ENCODE measurements around the gene FNDC3B.

Gene FNDC3B

DNA sequence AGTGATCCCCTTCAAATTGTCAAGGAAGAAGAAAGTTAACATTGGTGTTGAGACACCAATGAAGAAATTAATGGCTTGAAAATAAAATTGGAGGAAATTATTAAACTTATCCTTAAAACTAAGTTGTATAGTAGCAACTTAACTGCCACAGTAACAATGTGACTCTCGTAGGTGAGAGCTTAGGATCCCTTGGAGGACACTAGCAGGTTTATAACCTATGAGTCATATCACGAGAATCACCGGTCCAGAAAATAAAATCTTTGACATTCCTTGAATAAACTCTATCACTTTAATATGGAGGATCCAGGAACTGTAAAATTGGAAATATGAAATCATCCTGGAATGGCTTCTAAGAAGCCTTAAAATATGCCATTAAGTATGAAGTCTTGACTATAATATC, 406.8 kb downstream of the FNDC3B start:
- Histone ChIP-seq H4K20me1 (ENCODE audit: insufficient read depth, low read length) (no peaks in the 10 kb centered on the region), H3K79me2 (ENCODE audit: insufficient read depth, low read length) (no peaks in the 10 kb centered on the region), H2AFZ (ENCODE audit: low read length) (no peak overlapping the region), H3K27ac (ENCODE audit: low read depth, low read length, poor library complexity, severe bottlenecking) (no peak overlapping the region), H3F3A (ENCODE audit: insufficient read depth, low read length) (no peaks in the 10 kb centered on the region), H3K9me2 (ENCODE audit: low read depth, low read length) (no peaks in the 10 kb centered on the region; the same call in 1 of the 2 replicates), H3K4me1 (ENCODE audit: insufficient read depth, low read length, severe bottlenecking) (no peaks in the 10 kb centered on the region), H3K4me2 (ENCODE audit: low read length) (no peak overlapping the region), H3K4me3 (ENCODE audit: low read depth, low read length, poor library complexity, severe bottlenecking) (no peak overlapping the region), H3K9ac (ENCODE audit: low read length) (no peak overlapping the region), H3K9me3 (ENCODE audit: low read length) (no peaks in the 10 kb centered on the region), H3K27me3 (ENCODE audit: insufficient read depth, low read length) (no peaks in the 10 kb centered on the region), H3K36me3 (ENCODE audit: insufficient read depth, low read length) (no peaks in the 10 kb centered on the region)
- TF ChIP-seq EZH2 (IDR thresholded peaks at IDR 0.05; ENCODE audit: borderline replicate concordance, low read length) (no peak), CTCF (IDR thresholded peaks at IDR 0.05; ENCODE audit: low read length) (no peak)

DNA sequence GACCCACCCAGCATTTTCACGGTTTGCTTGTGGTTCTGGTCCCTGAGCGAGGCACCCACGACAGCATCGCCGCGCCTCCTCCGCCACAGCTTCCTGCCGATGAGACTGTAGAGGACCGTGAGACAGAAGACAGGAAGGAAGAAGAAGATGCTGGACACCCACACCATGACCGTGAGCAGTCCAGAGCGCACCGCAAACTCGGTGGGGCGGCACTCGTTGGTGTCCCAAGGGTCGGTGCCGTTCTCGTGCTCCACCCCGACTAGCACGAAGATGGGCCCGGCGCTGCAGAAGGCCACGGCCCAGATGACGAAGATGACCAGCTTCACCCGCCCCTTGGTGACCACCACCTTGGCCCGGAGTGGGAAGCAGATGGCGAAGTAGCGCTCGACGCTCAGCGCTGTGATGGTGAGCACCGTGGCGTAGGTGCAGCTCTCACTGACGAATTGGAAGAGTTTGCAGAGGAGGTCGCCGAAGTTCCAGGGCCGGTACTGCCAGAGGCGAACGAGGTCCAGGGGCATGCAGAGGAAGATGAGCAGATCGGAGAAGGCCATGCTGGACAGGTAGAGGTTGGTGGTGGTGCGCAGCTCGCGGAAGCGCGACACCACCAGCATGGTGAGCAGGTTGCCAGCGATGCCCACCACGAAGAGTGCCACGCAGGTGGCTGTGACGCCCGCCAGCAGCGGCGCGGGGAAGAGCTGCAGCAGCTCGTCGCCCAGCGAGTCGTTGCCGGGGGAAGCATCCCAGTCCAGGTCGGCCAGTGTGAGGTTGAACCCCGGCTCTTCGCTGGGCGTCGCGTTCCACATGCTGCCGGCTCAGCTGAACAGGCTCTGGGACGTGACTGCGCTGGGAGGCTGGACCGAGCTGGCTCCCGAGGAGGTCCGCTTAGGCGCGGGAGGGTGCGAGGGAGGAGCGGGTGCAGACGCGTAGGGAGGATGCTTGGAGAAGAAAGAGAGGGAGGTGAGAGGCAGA, 408.5 kb downstream of the FNDC3B start, which contains the start of gene GHSR:
TSS of gene GHSR (minus strand) at position 846 of the 969 bp plus-strand sequence. CDS start at position 803, 43 bp downstream.
- Histone ChIP-seq H3K27me3 (ENCODE audit: insufficient read depth, low read length) (no peaks in the 10 kb centered on the region), H3K9me2 (ENCODE audit: low read depth, low read length) (no peaks in the 10 kb centered on the region; the same call in 1 of the 2 replicates), H3K4me1 (ENCODE audit: insufficient read depth, low read length, severe bottlenecking) (no peaks in the 10 kb centered on the region), H3K4me2 (ENCODE audit: low read length) (no peak within 1 kb of the TSS), H2AFZ (ENCODE audit: low read length) (no peak within 1 kb of the TSS), H3F3A (ENCODE audit: insufficient read depth, low read length) (no peaks in the 10 kb centered on the region), H3K4me3 (ENCODE audit: low read depth, low read length, poor library complexity, severe bottlenecking) (no peak within 1 kb of the TSS), H3K9me3 (ENCODE audit: low read length) (no peaks in the 10 kb centered on the region), H3K36me3 (ENCODE audit: insufficient read depth, low read length) (no peaks in the 10 kb centered on the region), H3K9ac (ENCODE audit: low read length) (no peak within 1 kb of the TSS), H3K79me2 (ENCODE audit: insufficient read depth, low read length) (no peaks in the 10 kb centered on the region), H3K27ac (ENCODE audit: low read depth, low read length, poor library complexity, severe bottlenecking) (no peak within 1 kb of the TSS), H4K20me1 (ENCODE audit: insufficient read depth, low read length) (no peaks in the 10 kb centered on the region)
- TF ChIP-seq EZH2 (IDR thresholded peaks at IDR 0.05; ENCODE audit: borderline replicate concordance, low read length) (no peak), CTCF (IDR thresholded peaks at IDR 0.05; ENCODE audit: low read length) (no peak)

- no peaks in the 10 kb centered on the region for H3K36me3 ChIP-seq (ENCODE audit: insufficient read depth, low read length)
- no peak overlapping the region for H3K4me3 ChIP-seq (ENCODE audit: low read depth, low read length, poor library complexity, severe bottlenecking)
- TF ChIP-seq EZH2 (IDR thresholded peaks at IDR 0.05; ENCODE audit: borderline replicate concordance, low read length): no peak
- no peak for TF ChIP-seq CTCF (IDR thresholded peaks at IDR 0.05; ENCODE audit: low read length)
- no peaks in the 10 kb centered on the region for H3K9me3 ChIP-seq (ENCODE audit: low read length)
- no peaks in the 10 kb centered on the region for H3K27me3 ChIP-seq (ENCODE audit: insufficient read depth, low read length)
- H3K27ac ChIP-seq (ENCODE audit: low read depth, low read length, poor library complexity, severe bottlenecking): no peak overlapping the region
- no peaks in the 10 kb centered on the region for H4K20me1 ChIP-seq (ENCODE audit: insufficient read depth, low read length)
- no peaks in the 10 kb centered on the region for H3F3A ChIP-seq (ENCODE audit: insufficient read depth, low read length)
- no peak overlapping the region for H3K4me2 ChIP-seq (ENCODE audit: low read length)
- no peaks in the 10 kb centered on the region for H3K79me2 ChIP-seq (ENCODE audit: insufficient read depth, low read length)
- H3K9ac ChIP-seq (ENCODE audit: low read length): no peak overlapping the region
- H3K9me2 ChIP-seq (ENCODE audit: low read depth, low read length): no peaks in the 10 kb centered on the region; the same call in 1 of the 2 replicates
- no peak overlapping the region for H2AFZ ChIP-seq (ENCODE audit: low read length)
- no peaks in the 10 kb centered on the region for H3K4me1 ChIP-seq (ENCODE audit: insufficient read depth, low read length, severe bottlenecking)
Observed at GRCh38 chr3:172448661-172449465, 409.5 kb downstream of the FNDC3B start.

Data from OCI-LY1 (cell line).